Measurements from ENCODE around the gene GIT1. TPM values are rescaled to one million over a fixed set of nuclear protein-coding genes. Genes with fewer than 3 reads are reported as not detected.

The GIT1 gene
- total RNA-seq, 4 donors from 2014 or later = 39.2 to 71.8 (median 41.3) TPM

DNA sequence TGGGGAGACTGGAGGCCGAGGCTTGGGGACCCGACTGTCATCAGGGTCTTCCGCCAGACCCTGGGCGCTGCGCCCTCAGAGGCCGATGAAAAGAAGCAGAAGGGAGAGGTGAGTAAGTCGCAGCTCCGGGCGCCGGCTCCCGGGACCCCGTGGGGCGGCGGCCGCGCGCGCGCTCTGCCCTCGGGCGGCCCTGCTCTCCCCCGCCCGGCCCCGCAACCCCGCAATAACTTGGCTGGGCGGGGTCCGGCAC, 22.2 kb downstream of the GIT1 start:
- H3K27me3 ChIP-seq = no peaks in the 10 kb centered on the region
- H3K27ac ChIP-seq = peak overlapping the region; percentile 94 to 97 (median 95)
- in situ Hi-C loops (cut with MboI; ENCODE audit: low pct_ligation_motif_present in 1 of 4, low pct_unique_long_range_greater_than_20kb in 1 of 4, low sequenced_read_pairs in 3 of 4) = no loop called here
- H3K4me3 ChIP-seq = peak overlapping the region; percentile 58 to 74 (median 61)
- peaks cover 15 to 45% (median 32%) of the 10 kb centered on the region in 4 donors for H3K4me1 ChIP-seq
- intact Hi-C loops (cut with DNase I; ENCODE audit: low total_unique reads) = no loop called here
- TF ChIP-seq POLR2AphosphoS5 (IDR thresholded peaks at IDR 0.05) = no peak
- no peak for TF ChIP-seq EP300 (IDR thresholded peaks at IDR 0.05; ENCODE audit: low read depth)
- H3K9me3 ChIP-seq = no peaks in the 10 kb centered on the region
- no peak for DNase-seq
- H3K36me3 ChIP-seq = no peaks in the 10 kb centered on the region
- 2% methylated on average over 6 of the region's 27 CpGs; no CpG with 5 or more reads in 1 of the 2 donors for WGBS, 2 donors (ENCODE audit: low coverage in 1 of 2)

GRCh38 chr17:29566473-29567303, 22.8 kb downstream of the GIT1 start, which contains the start of gene ABHD15:
Gene ABHD15, minus strand, starts transcription at chr17:29567037. Its CDS starts 71 bp downstream, at chr17:29566966.
- H3K27ac ChIP-seq = peak within 1 kb of the TSS; percentile 94 to 97 (median 95)
- intact Hi-C loops (cut with DNase I; ENCODE audit: low total_unique reads) (no loop called here), in situ Hi-C loops (cut with MboI; ENCODE audit: low pct_ligation_motif_present in 1 of 4, low pct_unique_long_range_greater_than_20kb in 1 of 4, low sequenced_read_pairs in 3 of 4) (no loop called here)
- peak within 1 kb of the TSS; percentile 58 to 74 (median 61) for H3K4me3 ChIP-seq
- H3K27me3 ChIP-seq = no peaks in the 10 kb centered on the region
- TF ChIP-seq EP300 (IDR thresholded peaks at IDR 0.05; ENCODE audit: low read depth) (no peak), CTCF (IDR thresholded peaks at IDR 0.05) (no peak), POLR2AphosphoS5 (IDR thresholded peaks at IDR 0.05) (peak; percentile 79 to 89 (median 88)), POLR2A (IDR thresholded peaks at IDR 0.05) (peak; percentile 85)
- 0% methylated on average over 68 of the region's 94 CpGs; no CpG with 5 or more reads in 1 of the 2 donors for WGBS, 2 donors (ENCODE audit: low coverage in 1 of 2)
- no peaks in the 10 kb centered on the region for H3K9me3 ChIP-seq
- H3K36me3 ChIP-seq = no peaks in the 10 kb centered on the region
- DNase-seq = peak; percentile 84
- peaks cover 15 to 45% (median 30%) of the 10 kb centered on the region in 4 donors for H3K4me1 ChIP-seq

GRCh38 chr17:29565643-29566472, 23.6 kb downstream of the GIT1 start:
- peak overlapping the region; percentile 94 to 97 (median 95) for H3K27ac ChIP-seq
- no peaks in the 10 kb centered on the region for H3K27me3 ChIP-seq
- H3K9me3 ChIP-seq = no peaks in the 10 kb centered on the region
- DNase-seq = peak; percentile 71
- H3K4me3 ChIP-seq = peak overlapping the region; percentile 48 to 64 (median 58)
- in situ Hi-C loops (cut with MboI; ENCODE audit: low pct_ligation_motif_present in 1 of 4, low pct_unique_long_range_greater_than_20kb in 1 of 4, low sequenced_read_pairs in 3 of 4) (no loop called here), intact Hi-C loops (cut with DNase I; ENCODE audit: low total_unique reads) (no loop called here)
- peaks cover 15 to 49% (median 30%) of the 10 kb centered on the region in 4 donors for H3K4me1 ChIP-seq
- WGBS, 2 donors (ENCODE audit: low coverage in 1 of 2) = 12% methylated on average over 55 of the region's 55 CpGs; no CpG with 5 or more reads in 1 of the 2 donors
- no peaks in the 10 kb centered on the region for H3K36me3 ChIP-seq
- TF ChIP-seq POLR2AphosphoS5 (IDR thresholded peaks at IDR 0.05) = peak in 1 of 3 donors; percentile 25
- TF ChIP-seq EP300 (IDR thresholded peaks at IDR 0.05; ENCODE audit: low read depth) = no peak
- TF ChIP-seq POLR2A (IDR thresholded peaks at IDR 0.05) = no peak
- no peak for TF ChIP-seq CTCF (IDR thresholded peaks at IDR 0.05)

- Histone ChIP-seq H3K4me1 (peaks cover 10 to 33% (median 20%) of the 10 kb centered on the region in 4 donors), H3K27ac (no peak overlapping the region), H3K36me3 (no peaks in the 10 kb centered on the region), H3K27me3 (no peaks in the 10 kb centered on the region), H3K9me3 (no peaks in the 10 kb centered on the region), H3K4me3 (no peak overlapping the region)
- 94 to 96% methylated on average over 3 of the region's 3 CpGs for WGBS, 2 donors (ENCODE audit: low coverage in 1 of 2)
- intact Hi-C loops (cut with DNase I; ENCODE audit: low total_unique reads) = no loop called here
- DNase-seq = no peak
- in situ Hi-C loops (cut with MboI; ENCODE audit: low pct_ligation_motif_present in 1 of 4, low pct_unique_long_range_greater_than_20kb in 1 of 4, low sequenced_read_pairs in 3 of 4) = no loop called here
- TF ChIP-seq CTCF (IDR thresholded peaks at IDR 0.05) (no peak), POLR2A (IDR thresholded peaks at IDR 0.05) (no peak), EP300 (IDR thresholded peaks at IDR 0.05; ENCODE audit: low read depth) (no peak), POLR2AphosphoS5 (IDR thresholded peaks at IDR 0.05) (no peak)
Observed at GRCh38 chr17:29563816-29564215, 25.6 kb downstream of the GIT1 start.

Data from transverse colon (tissue), 4 donors.